ENCODE measurements around the gene MAPK10. TPM values are rescaled to one million over a fixed set of nuclear protein-coding genes. Genes with fewer than 3 reads are reported as not detected.

The MAPK10 gene
- polyA plus RNA-seq, 2 of the 4 experiments (the other 2 are of a cell fraction): 1.4 to 3.4 TPM

- FAIRE-seq (no peak), ATAC-seq (no peak), DNase-seq (ENCODE audit: low read depth in 1 of 2, low spot score in 1 of 2) (no peak)
- CTCF ChIA-PET: no interaction called here
- TF ChIP-seq NPAS2 (CRISPR knock-in tag; IDR thresholded peaks at IDR 0.05; ENCODE audit: borderline replicate concordance) (no peak), E2F6 (IDR thresholded peaks at IDR 0.05; ENCODE audit: borderline replicate concordance, low read depth) (no peak), SREBF2 (IDR thresholded peaks at IDR 0.05) (no peak), TP53 (CRISPR knock-in tag; IDR thresholded peaks at IDR 0.05) (no peak), PBX3 (IDR thresholded peaks at IDR 0.05) (no peak), FOXS1 (CRISPR knock-in tag; IDR thresholded peaks at IDR 0.05) (no peak), FOSL2 (IDR thresholded peaks at IDR 0.05) (no peak), FOSL2 (CRISPR knock-in tag; IDR thresholded peaks at IDR 0.05) (no peak), ESRRA (IDR thresholded peaks at IDR 0.05; ENCODE audit: borderline replicate concordance, low read length) (no peak), CHD4 (IDR thresholded peaks at IDR 0.05; ENCODE audit: borderline replicate concordance) (no peak), NFE2L2 (conservative IDR thresholded peaks at IDR 0.05; ENCODE audit: low read length) (no peak)
- H3K4me1 ChIP-seq: no peaks in the 10 kb centered on the region
- POLR2A ChIA-PET: no interaction called here
- H3K9me3 ChIP-seq: no peaks in the 10 kb centered on the region
- 81% methylated on average over 2 of the region's 2 CpGs for WGBS (ENCODE audit: missing lambda C conversion rate)
- no peak overlapping the region for H3K4me3 ChIP-seq
- H3K27ac ChIP-seq: no peak overlapping the region
- no peak overlapping the region for H3K4me2 ChIP-seq
Observed at GRCh38 chr4:86280246-86280645, 79.6 kb downstream of the MAPK10 start.

- H3K4me1 ChIP-seq: no peaks in the 10 kb centered on the region
- TF ChIP-seq CBX8 (IDR thresholded peaks at IDR 0.05) (no peak), ZC3H11A (IDR thresholded peaks at IDR 0.05) (no peak), FOSL2 (IDR thresholded peaks at IDR 0.05) (no peak), FOSL2 (CRISPR knock-in tag; IDR thresholded peaks at IDR 0.05) (no peak), CEBPB (IDR thresholded peaks at IDR 0.05) (no peak), ZFP36 (IDR thresholded peaks at IDR 0.05; ENCODE audit: borderline replicate concordance, partially characterized antibody) (no peak), EHF (CRISPR knock-in tag; IDR thresholded peaks at IDR 0.05) (no peak), NPAS2 (CRISPR knock-in tag; IDR thresholded peaks at IDR 0.05; ENCODE audit: borderline replicate concordance) (no peak), SMC3 (IDR thresholded peaks at IDR 0.05) (no peak), HOXA7 (CRISPR knock-in tag; IDR thresholded peaks at IDR 0.05) (no peak), CBX2 (IDR thresholded peaks at IDR 0.05; ENCODE audit: borderline replicate concordance, low read depth) (no peak), TP53 (CRISPR knock-in tag; IDR thresholded peaks at IDR 0.05) (no peak), PHF8 (IDR thresholded peaks at IDR 0.05; ENCODE audit: borderline replicate concordance, low read depth) (no peak), ZSCAN20 (CRISPR knock-in tag; IDR thresholded peaks at IDR 0.05) (no peak), HEYL (CRISPR knock-in tag; IDR thresholded peaks at IDR 0.05) (no peak), FOXS1 (CRISPR knock-in tag; IDR thresholded peaks at IDR 0.05) (no peak), NR3C1 (IDR thresholded peaks at IDR 0.05) (no peak), RAD21 (conservative IDR thresholded peaks at IDR 0.05 in 1 of 2, IDR thresholded peaks at IDR 0.05 in 1 of 2) (no peak), HES2 (IDR thresholded peaks at IDR 0.05) (no peak), TFCP2L1 (CRISPR knock-in tag; IDR thresholded peaks at IDR 0.05) (no peak), CHD2 (IDR thresholded peaks at IDR 0.05; ENCODE audit: low read length, partially characterized antibody) (no peak)
- CTCF ChIA-PET: no interaction called here
- no peak overlapping the region for H3K4me3 ChIP-seq
- ATAC-seq (no peak), DNase-seq (ENCODE audit: low read depth in 1 of 2, low spot score in 1 of 2) (no peak), FAIRE-seq (no peak)
- H3K27ac ChIP-seq: no peak overlapping the region
- POLR2A ChIA-PET: no interaction called here
- no peak overlapping the region for H3K4me2 ChIP-seq
- WGBS (ENCODE audit: missing lambda C conversion rate): 72% methylated on average over 5 of the region's 5 CpGs
- no peaks in the 10 kb centered on the region for H3K9me3 ChIP-seq
Observed at GRCh38 chr4:86279293-86279960, 80.4 kb downstream of the MAPK10 start.
